IPS-15b (cell line): ENCODE measurements around the gene SCAMP3.
A peak's percentile ranks its signal among the peaks of the same experiment; 100 is the strongest.
"Not testable (repeated sequence)": the region's sequence is repeated elsewhere in the genome, so short reads cannot be mapped to it uniquely, and the experiment has no call there.

ENCODE experiments used
- H3K27me3 ChIP-seq: one replicate; pipeline ENCODE4 v1.6.1; 2013; ENCODE audit warnings: low read length; ENCODE audit not compliant: control insufficient read depth, insufficient read depth
- H3K36me3 ChIP-seq: one replicate; pipeline ENCODE4 v1.6.1; 2013; ENCODE audit warnings: low read length; ENCODE audit not compliant: control insufficient read depth, insufficient read depth
- H3K4me1 ChIP-seq: one replicate; pipeline ENCODE4 v1.6.1; 2013; ENCODE audit warnings: mild to moderate bottlenecking, low read length; ENCODE audit not compliant: control insufficient read depth, insufficient read depth
- H3K4me3 ChIP-seq: one replicate; pipeline ENCODE4 v1.5.1; 2013; ENCODE audit warnings: low read depth, low read length
- H3K9ac ChIP-seq: one replicate; pipeline ENCODE4 v1.6.1; 2013; ENCODE audit warnings: low read depth, mild to moderate bottlenecking, low read length
- H3K9me3 ChIP-seq: one replicate; pipeline ENCODE4 v1.6.1; 2013; ENCODE audit warnings: mild to moderate bottlenecking, low read length; ENCODE audit not compliant: control insufficient read depth, insufficient read depth

The SCAMP3 gene

DNA sequence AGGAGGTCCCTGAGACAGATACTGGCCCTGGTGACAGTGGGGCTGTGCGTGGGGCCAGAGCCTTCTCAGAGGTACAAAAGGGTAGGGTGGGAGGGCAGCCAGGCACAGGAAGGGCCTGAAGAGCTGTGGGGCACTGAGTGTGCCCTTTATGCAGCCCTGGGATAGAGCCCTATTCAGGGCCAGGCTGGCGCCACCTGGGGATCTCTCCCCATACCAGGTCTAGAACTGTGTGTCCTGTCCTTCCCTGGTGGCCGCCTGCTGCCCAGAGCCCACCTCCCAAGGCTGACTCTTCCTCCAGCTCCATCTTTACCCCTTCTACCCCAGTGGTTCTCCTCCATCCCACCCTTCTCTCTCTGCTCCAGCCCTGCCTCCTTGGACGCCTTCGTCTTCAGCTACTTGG, 28.7 kb downstream of the SCAMP3 start:
- not testable (repeated sequence) for H3K4me3 ChIP-seq, H3K9me3 ChIP-seq, H3K27me3 ChIP-seq, H3K4me1 ChIP-seq, H3K9ac ChIP-seq, H3K36me3 ChIP-seq

DNA sequence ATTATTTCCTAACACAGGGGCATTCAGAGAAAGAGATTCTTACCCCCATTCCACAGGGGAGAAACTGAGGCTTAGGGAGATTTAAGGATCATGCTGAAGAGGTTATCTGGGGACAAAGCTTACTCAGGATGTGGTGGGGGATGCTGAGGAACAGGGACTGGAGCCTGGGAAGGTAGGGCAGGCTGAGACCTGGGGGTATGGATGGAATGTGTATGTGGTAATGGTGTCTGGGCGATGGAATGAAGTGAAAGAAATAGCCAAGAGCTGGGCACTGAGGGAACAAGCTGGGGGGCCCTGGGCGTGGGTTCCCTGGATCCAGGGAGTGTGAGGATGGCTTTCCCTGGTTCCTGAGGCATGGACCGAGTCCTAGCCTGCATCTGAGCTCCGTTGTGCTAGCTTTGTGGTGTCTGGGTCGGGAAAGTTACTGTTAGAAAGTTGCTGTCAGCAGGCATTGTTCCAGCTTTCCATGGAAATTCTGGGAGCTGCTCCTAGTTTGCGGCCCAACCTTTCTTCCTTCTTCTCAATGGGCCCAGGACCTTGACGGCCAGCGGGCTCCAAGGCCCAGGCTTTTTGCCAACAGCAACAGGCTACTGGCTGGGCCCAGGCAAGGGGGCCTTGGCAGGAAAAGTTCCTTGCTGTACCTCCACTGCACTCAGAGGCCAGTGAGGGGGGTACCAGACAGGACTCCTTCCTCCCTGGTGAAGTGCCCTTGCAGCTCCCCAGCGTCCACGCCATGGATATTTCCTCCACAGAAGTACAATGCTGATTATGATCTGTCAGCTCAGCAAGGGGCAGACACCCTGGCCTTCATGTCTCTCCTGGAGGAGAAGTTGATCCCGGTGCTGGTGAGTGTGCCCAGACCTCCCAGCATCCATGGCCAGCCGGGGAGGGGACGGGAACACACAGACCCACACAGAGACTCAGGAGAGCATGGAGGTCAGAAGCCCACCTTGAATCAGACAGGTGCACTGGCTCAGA, 29.9 kb downstream of the SCAMP3 start:
- H3K27me3 ChIP-seq, H3K9me3 ChIP-seq, H3K36me3 ChIP-seq, H3K4me3 ChIP-seq, H3K9ac ChIP-seq, H3K4me1 ChIP-seq: not testable (repeated sequence)

DNA sequence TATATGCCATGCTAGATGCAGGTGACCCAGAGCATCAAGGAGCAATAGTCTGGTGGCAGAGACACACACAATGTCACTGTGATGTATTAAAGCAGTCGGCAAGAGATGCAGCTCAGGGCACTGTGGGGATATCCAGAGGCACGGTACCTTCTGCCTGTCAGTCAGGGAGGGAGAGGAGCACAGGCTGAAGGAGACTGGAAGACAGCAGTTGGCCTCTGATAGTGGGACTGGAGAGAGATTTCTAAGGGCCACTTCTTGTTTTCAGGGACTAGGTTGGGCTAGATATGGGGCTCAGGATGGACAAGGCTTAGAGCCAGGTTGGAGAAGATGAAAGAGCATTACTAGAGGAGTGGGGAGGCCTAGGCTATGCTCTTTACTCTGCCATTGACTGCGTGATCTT, 30.9 kb downstream of the SCAMP3 start:
- H3K4me1 ChIP-seq, H3K4me3 ChIP-seq, H3K9ac ChIP-seq, H3K27me3 ChIP-seq, H3K36me3 ChIP-seq, H3K9me3 ChIP-seq: not testable (repeated sequence)

DNA sequence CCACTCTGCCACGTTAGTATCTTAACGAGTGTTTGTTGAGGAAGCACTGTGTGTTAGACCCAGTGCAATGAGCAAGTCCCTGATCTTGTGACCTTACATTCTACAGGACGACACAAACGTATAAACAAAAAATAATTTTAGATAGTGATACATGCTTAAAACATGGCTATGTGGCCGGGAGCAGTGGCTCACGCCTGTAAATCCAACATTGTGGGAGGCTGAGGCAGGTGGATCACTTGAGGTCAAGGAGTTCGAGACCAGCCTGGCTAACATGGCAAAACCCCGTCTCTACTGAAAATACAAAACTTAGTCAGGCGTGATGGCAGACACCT, 34.1 kb downstream of the SCAMP3 start:
- Histone ChIP-seq H3K36me3 (no peaks in the 10 kb centered on the region), H3K9me3 (no peaks in the 10 kb centered on the region), H3K4me3 (peak overlapping the region; percentile 60)

DNA sequence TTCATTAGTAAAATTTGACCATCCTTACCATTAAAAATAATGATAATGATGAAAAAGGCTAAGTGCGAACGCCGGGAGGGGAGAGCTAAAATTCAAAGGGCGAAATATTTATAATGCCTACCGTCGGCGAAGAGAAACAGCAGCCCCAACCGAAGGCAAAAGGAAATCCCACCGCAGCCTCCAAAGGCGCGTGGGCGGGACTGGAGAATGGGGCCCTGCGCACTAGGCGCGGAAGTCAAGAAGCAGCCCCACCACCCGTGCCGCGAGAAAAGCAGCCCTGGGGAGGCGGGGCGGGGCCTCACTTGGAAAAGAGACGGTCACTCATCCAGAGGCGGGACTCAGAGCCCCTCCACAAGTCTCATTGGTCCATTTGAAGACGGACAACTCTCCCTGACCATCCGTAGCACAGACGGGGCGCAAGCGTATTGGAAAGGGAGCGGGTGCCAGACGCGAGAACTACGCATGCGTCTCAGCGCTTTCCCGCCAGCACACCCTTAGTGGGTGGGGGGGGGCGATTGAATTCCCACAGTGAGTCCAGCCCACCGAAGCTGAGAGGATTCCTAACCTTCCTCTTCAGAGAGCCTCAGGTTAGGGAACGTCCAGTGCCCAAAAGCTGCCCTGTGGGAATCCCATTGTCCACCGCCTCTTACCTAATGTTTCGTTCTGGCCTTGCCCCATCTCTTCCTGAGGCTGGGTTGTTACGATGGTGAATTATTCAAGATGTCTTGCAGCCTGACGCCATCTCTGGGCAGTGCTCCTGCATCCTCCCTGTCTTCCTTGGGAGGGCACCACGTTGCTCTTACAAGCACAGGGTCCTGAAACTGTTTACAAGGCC, 34.7 kb downstream of the SCAMP3 start:
- Histone ChIP-seq H3K4me1 (no peaks in the 10 kb centered on the region), H3K4me3 (peak overlapping the region; percentile 84), H3K9ac (peak overlapping the region; percentile 38), H3K27me3 (peaks cover 7% of the 10 kb centered on the region), H3K9me3 (no peaks in the 10 kb centered on the region), H3K36me3 (no peaks in the 10 kb centered on the region)

More for the DNA sequence above, 34.1 kb downstream of the SCAMP3 start:
- Histone ChIP-seq H3K9ac (peak overlapping the region; percentile 28), H3K4me1 (no peaks in the 10 kb centered on the region), H3K27me3 (peaks cover 7% of the 10 kb centered on the region)

DNA sequence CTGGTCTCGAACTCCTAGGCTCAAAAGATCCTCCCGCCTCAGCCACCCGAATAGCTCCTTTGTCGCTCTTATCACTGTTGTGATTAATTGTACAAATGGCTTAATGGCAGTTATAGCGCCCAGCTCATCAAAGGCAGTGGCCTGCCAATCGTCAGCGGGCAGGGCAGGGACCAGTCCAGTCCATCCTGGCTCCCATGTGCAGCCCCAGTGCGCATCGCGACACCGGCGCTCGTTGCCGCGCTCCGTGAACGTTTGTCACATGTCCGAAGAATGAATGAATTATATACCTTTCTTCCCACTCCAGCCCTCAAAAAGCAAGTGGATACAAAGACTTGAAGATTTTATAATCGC, 35.3 kb downstream of the SCAMP3 start:
- peaks cover 7% of the 10 kb centered on the region for H3K27me3 ChIP-seq
- no peaks in the 10 kb centered on the region for H3K4me1 ChIP-seq
- peak overlapping the region; percentile 38 for H3K9ac ChIP-seq
- peak overlapping the region; percentile 84 for H3K4me3 ChIP-seq
- H3K9me3 ChIP-seq: no peaks in the 10 kb centered on the region
- H3K36me3 ChIP-seq: no peaks in the 10 kb centered on the region

DNA sequence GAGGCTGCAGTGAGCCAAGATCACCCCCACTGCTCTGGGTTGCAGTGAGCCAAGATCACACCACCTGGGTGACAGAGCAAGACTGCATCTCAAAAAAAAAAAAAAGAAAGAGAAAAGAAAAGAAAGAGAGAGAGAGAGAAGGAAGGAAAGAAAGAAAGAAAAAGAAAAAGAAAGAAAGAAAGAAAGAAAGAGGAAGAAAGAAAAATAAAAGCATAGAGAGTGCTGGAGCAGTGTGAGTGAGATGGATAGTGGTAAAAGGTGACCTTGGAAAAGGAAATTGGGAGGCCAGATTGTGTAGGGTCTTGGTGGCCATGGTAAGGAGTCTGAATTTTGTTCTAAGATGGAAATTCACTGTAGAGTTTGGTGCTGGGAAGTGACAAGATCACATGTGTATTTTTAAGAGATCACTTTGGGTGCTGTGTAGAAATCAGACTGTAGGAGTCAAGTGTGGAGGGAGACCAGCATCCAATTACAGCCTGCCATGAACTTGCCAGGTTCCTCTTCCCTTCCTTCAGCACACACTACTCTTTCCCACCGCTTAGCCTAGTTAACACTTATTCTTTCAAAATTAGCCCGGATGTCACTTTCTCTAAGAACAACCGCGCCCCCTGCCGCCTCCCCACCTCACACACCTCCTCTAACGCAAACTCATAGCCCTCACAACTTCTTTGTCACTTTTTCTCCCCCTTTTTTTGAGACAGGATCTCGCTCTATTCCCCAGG, 35.8 kb downstream of the SCAMP3 start:
- no peaks in the 10 kb centered on the region for H3K9me3 ChIP-seq
- H3K4me1 ChIP-seq: no peaks in the 10 kb centered on the region
- peak overlapping the region; percentile 38 for H3K9ac ChIP-seq
- peak overlapping the region; percentile 84 for H3K4me3 ChIP-seq
- H3K27me3 ChIP-seq: peaks cover 7% of the 10 kb centered on the region
- H3K36me3 ChIP-seq: no peaks in the 10 kb centered on the region

DNA sequence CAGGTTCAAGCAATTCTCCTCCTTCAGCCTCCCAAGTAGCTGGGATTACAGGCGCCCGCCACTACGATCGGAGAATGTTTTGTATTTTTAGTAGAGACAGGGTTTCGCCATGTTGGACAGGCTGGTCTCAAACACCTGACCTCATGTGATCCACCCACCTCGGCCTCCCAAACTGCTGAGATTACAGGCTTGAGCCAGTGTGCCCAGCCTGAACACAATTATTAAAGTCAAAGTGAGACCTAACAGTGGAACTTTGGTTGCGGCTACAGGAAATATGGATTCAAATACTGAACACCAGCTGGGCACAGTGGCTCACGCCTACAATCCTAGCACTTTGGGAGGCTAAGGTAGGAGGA, 36.8 kb downstream of the SCAMP3 start:
- not testable (repeated sequence) for H3K9me3 ChIP-seq, H3K27me3 ChIP-seq, H3K9ac ChIP-seq, H3K4me1 ChIP-seq, H3K36me3 ChIP-seq, H3K4me3 ChIP-seq

DNA sequence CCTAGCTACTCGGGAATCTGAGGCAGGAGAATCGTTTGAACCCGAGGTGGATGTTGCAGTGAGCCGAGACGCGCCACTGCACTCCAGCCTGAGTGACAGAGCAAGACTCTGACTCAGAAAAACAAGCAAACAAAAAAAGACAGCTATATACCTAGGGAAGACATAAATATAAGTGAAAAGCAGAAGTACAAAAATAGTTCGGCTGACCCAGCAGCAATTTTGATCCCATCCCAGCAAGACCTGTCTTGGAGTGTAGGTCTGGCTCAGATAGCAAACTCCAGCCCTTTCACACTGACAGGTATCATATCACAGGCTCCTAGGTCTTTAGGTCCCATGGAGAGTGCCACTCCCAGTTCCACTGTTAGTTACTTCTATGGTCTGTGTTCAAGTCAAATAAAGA, 39.1 kb downstream of the SCAMP3 start:
- Histone ChIP-seq H3K27me3 (no peaks in the 10 kb centered on the region), H3K4me3 (no peak overlapping the region), H3K4me1 (no peaks in the 10 kb centered on the region), H3K9me3 (no peaks in the 10 kb centered on the region), H3K9ac (no peak overlapping the region), H3K36me3 (no peaks in the 10 kb centered on the region)

DNA sequence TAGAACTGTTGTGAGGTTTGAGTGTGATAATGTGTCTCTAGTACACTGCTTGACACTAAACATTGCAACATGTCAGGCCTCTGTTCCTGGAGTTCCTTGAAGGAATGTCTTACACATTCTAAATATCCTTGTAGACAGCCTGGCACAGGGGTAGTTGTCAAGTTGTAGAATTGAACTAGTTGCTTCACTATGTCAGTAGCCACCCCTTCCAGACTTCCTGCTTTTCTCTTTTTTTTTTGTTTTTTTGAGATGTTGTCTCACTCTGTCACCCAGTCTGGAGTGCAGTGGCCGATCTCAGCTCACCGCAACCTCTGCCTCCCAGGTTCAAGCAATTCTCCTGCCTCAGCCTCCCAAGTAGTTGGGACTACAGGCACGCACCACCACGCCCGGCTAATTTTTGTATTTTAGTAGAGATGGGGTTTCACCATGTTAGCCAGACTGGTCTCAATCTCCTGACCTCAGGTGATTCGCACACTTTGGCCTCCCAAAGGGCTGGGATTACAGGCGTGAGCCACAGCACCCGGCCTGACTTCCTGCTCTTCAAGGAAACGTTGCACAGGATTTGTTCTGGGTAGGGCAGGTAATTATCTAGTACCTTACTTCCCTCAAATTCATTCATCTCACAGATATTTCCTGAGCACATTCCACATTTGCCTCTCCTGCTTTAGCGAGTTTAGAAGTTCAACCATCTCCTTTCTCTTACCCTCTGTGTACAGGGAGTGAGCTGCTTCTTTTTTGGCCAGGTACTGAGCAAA, 41.8 kb downstream of the SCAMP3 start:
- H3K36me3 ChIP-seq, H3K9me3 ChIP-seq, H3K4me1 ChIP-seq, H3K27me3 ChIP-seq, H3K9ac ChIP-seq, H3K4me3 ChIP-seq: not testable (repeated sequence)

DNA sequence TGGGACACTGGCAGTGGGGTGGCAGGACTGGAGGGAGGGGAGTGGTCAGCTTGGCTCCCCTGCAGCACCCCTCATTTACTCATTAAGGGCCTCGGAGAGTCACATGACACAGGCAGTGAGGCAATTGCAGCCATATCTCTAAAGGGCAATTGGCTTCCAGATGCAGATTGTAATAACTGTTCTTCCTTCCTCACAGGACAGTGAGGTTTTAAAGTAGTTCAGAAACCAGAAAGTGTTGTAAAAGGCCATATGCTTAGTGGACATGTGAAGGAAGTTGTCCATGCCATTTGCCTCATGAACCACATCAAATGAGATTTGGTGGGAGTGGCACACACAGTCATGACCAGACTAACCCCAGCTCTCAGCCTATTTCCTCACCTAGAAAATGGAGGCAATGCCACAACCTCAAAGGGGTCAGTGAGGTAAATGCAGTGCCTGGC, 42.5 kb downstream of the SCAMP3 start:
- Histone ChIP-seq H3K9ac (no peak overlapping the region), H3K36me3 (peaks cover 4% of the 10 kb centered on the region), H3K4me1 (no peaks in the 10 kb centered on the region), H3K27me3 (no peaks in the 10 kb centered on the region), H3K4me3 (peak overlapping the region; percentile 27), H3K9me3 (no peaks in the 10 kb centered on the region)
